Fibroblast of the aortic adventitia (primary cell): Measurements from ENCODE around the gene FSCN2. TPM values are rescaled to one million over a fixed set of nuclear protein-coding genes. Genes with fewer than 3 reads are reported as not detected.

ENCODE experiments used
- DNase-seq: peaks from one replicate; pipeline ENCODE4 v3.0.0-alpha.2; 2010; ENCODE audit warnings: low read depth
- H3K4me3 ChIP-seq: 2 replicates; pipeline ENCODE4 v1.5.1; 2011; ENCODE audit warnings: low read depth, mild to moderate bottlenecking, control low read depth, low read length, moderate library complexity
- CTCF ChIP-seq: IDR thresholded peaks from 2 replicates; pipeline ENCODE4 v1.5.1; 2011; ENCODE audit warnings: mild to moderate bottlenecking, low read length, control low read depth, inconsistent platforms; ENCODE audit not compliant: insufficient read depth
- total RNA-seq: library from RNA; depleted of rRNA; stranded (reverse); fragments of >200 nt; gene quantifications from 2 replicates; pipeline ENCODE4 v1.2.3, GENCODE V29; 2012; ENCODE audit warnings: low replicate concordance

The FSCN2 gene
- total RNA-seq, 1 donor = 1.3 TPM

- peak overlapping the region; percentile 63 for H3K4me3 ChIP-seq
- peak; percentile 52 for DNase-seq
- TF ChIP-seq CTCF = no peak
Observed at GRCh38 chr17:81487487-81488275, 40.5 kb upstream of the FSCN2 start.

GRCh38 chr17:81488276-81488860, 39.8 kb upstream of the FSCN2 start:
- peak overlapping the region; percentile 63 for H3K4me3 ChIP-seq
- TF ChIP-seq CTCF = no peak

GRCh38 chr17:81489012-81489997, 38.9 kb upstream of the FSCN2 start:
- no peak for TF ChIP-seq CTCF
- no peak overlapping the region for H3K4me3 ChIP-seq
- no peak for DNase-seq

More at GRCh38 chr17:81488276-81488860, 39.8 kb upstream of the FSCN2 start:
- DNase-seq = no peak

- H3K4me3 ChIP-seq = no peak overlapping the region
- no peak for DNase-seq
- no peak for TF ChIP-seq CTCF
Observed at GRCh38 chr17:81489998-81490992, 37.9 kb upstream of the FSCN2 start.

- no peak for DNase-seq
- TF ChIP-seq CTCF = no peak
- H3K4me3 ChIP-seq = no peak overlapping the region
Observed at GRCh38 chr17:81491181-81491581, 37.0 kb upstream of the FSCN2 start.
